ENCODE data around the gene ESR2. TPM values are rescaled to one million over a fixed set of nuclear protein-coding genes. Genes with fewer than 3 reads are reported as not detected.

ESR2 gene
- polyA plus RNA-seq, 3 donors = 0.04 TPM; not detected in 2

- Mint-ChIP-seq H3K9me3 (no peaks in the 10 kb centered on the region), H3K4me1 (peaks cover 3% of the 10 kb centered on the region), H3K27ac (no peak overlapping the region), H3K4me3 (no peak overlapping the region), H3K36me3 (no peaks in the 10 kb centered on the region), H3K27me3 (ENCODE audit: low read depth in 3 of 3) (peaks cover 1 to 3% (median 3%) of the 10 kb centered on the region in 3 donors)
- Histone ChIP-seq H3K36me3 (replicated peaks in 1 of 2; ENCODE audit: control insufficient read depth in 1 of 2, insufficient read depth in 2 of 2, low read length in 2 of 2) (no peaks in the 10 kb centered on the region), H3K27me3 (ENCODE audit: control insufficient read depth in 2 of 2, insufficient read depth in 2 of 2, low read length in 2 of 2) (peaks cover 0 to 3% of the 10 kb centered on the region in 2 donors), H2AFZ (ENCODE audit: insufficient read depth, low read depth, low read length, poor library complexity, severe bottlenecking) (no peak overlapping the region), H4K20me1 (ENCODE audit: insufficient read depth, low read length) (no peaks in the 10 kb centered on the region), H3K9ac (ENCODE audit: insufficient read depth, low read length, poor library complexity, severe bottlenecking) (no peak overlapping the region), H3K9me3 (replicated peaks in 1 of 2; ENCODE audit: control insufficient read depth in 1 of 2, insufficient read depth in 1 of 2, low read length in 2 of 2) (no peaks in the 10 kb centered on the region), H3K4me2 (replicated peaks; ENCODE audit: extremely low read depth, low read length, poor library complexity, severe bottlenecking) (no peak overlapping the region), H3K4me1 (ENCODE audit: control insufficient read depth in 1 of 2, insufficient read depth in 2 of 2, low read length in 2 of 2) (no peaks in the 10 kb centered on the region), H3K4me3 (replicated peaks in 1 of 3; ENCODE audit: low read depth in 2 of 3, low read length in 3 of 3) (no peak overlapping the region), H3K79me2 (ENCODE audit: insufficient read depth, low read length) (no peaks in the 10 kb centered on the region), H3K27ac (ENCODE audit: low read depth in 1 of 2, low read length in 2 of 2) (no peak overlapping the region)
- WGBS (ENCODE audit: insufficient coverage) = 52% methylated on average over 2 of the region's 2 CpGs
- DNase-seq = no peak
- intact Hi-C loops (cut with micrococcal nuclease) = no loop called here
- no peak for TF ChIP-seq CTCF (IDR thresholded peaks at IDR 0.05)
Observed at GRCh38 chr14:64191756-64192155, 102.4 kb downstream of the ESR2 start.

GRCh38 chr14:64190974-64191502, 103.1 kb downstream of the ESR2 start:
- Histone ChIP-seq H3K4me1 (ENCODE audit: control insufficient read depth in 1 of 2, insufficient read depth in 2 of 2, low read length in 2 of 2) (no peaks in the 10 kb centered on the region), H3K9ac (ENCODE audit: insufficient read depth, low read length, poor library complexity, severe bottlenecking) (no peak overlapping the region), H3K27me3 (ENCODE audit: control insufficient read depth in 2 of 2, insufficient read depth in 2 of 2, low read length in 2 of 2) (no peaks in the 10 kb centered on the region), H3K9me3 (replicated peaks in 1 of 2; ENCODE audit: control insufficient read depth in 1 of 2, insufficient read depth in 1 of 2, low read length in 2 of 2) (no peaks in the 10 kb centered on the region), H3K4me3 (replicated peaks in 1 of 3; ENCODE audit: low read depth in 2 of 3, low read length in 3 of 3) (no peak overlapping the region), H3K27ac (ENCODE audit: low read depth in 1 of 2, low read length in 2 of 2) (no peak overlapping the region), H2AFZ (ENCODE audit: insufficient read depth, low read depth, low read length, poor library complexity, severe bottlenecking) (no peak overlapping the region), H3K4me2 (replicated peaks; ENCODE audit: extremely low read depth, low read length, poor library complexity, severe bottlenecking) (no peak overlapping the region), H3K36me3 (replicated peaks in 1 of 2; ENCODE audit: control insufficient read depth in 1 of 2, insufficient read depth in 2 of 2, low read length in 2 of 2) (no peaks in the 10 kb centered on the region), H3K79me2 (ENCODE audit: insufficient read depth, low read length) (no peaks in the 10 kb centered on the region), H4K20me1 (ENCODE audit: insufficient read depth, low read length) (no peaks in the 10 kb centered on the region)
- Mint-ChIP-seq H3K36me3 (no peaks in the 10 kb centered on the region), H3K4me1 (no peaks in the 10 kb centered on the region), H3K4me3 (no peak overlapping the region), H3K27ac (no peak overlapping the region), H3K27me3 (ENCODE audit: low read depth in 3 of 3) (peaks cover 0 to 3% (median 1%) of the 10 kb centered on the region in 3 donors), H3K9me3 (no peaks in the 10 kb centered on the region)
- no peak for DNase-seq
- intact Hi-C loops (cut with micrococcal nuclease) = no loop called here
- TF ChIP-seq CTCF (IDR thresholded peaks at IDR 0.05) = no peak
- WGBS (ENCODE audit: insufficient coverage) = 86% methylated on average over 2 of the region's 3 CpGs

Data from CD14-positive monocyte (primary cell).